ENCODE data around the gene APOBR.
"Not testable (repeated sequence)": the region's sequence is repeated elsewhere in the genome, so short reads cannot be mapped to it uniquely, and the experiment has no call there.

Gene APOBR

DNA sequence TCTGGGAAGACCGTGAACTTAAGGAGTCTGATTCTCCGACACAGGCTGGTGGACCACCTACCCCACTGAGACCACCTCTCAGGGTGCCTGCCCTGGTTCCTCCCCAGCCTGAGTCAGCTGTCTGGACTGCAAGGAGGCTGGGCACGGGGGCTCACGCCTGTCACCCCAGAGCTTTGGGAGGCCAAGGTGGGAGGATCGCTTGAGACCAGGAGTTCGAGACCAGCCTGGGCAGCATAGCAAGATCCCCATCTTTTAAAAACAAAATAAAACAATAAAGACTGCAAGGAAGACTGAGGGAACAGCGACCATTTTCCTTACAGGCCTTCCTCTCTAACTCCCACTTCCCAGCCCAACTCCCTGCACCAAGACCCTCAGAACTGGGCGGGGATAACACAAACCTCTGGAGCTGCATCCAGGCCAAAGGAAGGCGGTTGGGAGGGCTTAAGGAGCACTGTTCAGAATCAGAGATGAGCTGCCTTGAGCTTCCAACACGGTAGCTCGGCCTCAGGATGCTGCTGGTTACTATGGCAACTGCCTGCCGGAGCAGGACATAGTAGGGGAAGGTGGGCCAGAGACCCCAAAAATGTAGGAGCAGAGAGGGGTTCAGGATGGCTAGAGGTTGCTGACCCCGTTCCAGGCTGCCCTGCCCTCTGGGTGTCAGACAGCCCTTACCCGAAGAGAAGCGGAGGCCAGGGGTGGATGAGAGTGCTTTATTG is 4.4 kb downstream of the APOBR start:
- no peak for DNase-seq (ENCODE audit: low read depth in 2 of 2)

DNA sequence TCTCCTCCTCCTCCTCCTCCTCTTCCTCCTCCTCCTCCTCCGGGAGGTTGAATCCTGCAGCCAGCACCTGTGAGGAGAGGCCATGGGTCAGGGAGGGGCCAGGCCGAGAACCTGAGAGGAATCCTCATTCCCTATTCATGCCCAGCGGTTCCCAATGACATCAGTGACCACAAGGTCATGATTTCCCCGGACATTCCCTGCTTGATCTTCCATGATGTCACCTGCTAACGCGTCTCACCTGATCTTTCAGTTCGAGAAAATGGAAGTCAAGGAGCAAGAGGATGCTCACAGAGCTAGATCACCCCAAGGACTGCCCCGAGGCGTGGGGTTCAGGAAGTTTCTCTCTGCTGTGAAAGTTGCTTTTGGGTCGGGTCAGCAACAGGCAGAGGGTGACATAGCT is 5.4 kb downstream of the APOBR start:
- DNase-seq (ENCODE audit: low read depth in 2 of 2) = no peak

GRCh38 chr16:28500476-28501180 is 6.2 kb downstream of the APOBR start:
- DNase-seq (ENCODE audit: low read depth in 2 of 2) = not testable (repeated sequence)

DNA sequence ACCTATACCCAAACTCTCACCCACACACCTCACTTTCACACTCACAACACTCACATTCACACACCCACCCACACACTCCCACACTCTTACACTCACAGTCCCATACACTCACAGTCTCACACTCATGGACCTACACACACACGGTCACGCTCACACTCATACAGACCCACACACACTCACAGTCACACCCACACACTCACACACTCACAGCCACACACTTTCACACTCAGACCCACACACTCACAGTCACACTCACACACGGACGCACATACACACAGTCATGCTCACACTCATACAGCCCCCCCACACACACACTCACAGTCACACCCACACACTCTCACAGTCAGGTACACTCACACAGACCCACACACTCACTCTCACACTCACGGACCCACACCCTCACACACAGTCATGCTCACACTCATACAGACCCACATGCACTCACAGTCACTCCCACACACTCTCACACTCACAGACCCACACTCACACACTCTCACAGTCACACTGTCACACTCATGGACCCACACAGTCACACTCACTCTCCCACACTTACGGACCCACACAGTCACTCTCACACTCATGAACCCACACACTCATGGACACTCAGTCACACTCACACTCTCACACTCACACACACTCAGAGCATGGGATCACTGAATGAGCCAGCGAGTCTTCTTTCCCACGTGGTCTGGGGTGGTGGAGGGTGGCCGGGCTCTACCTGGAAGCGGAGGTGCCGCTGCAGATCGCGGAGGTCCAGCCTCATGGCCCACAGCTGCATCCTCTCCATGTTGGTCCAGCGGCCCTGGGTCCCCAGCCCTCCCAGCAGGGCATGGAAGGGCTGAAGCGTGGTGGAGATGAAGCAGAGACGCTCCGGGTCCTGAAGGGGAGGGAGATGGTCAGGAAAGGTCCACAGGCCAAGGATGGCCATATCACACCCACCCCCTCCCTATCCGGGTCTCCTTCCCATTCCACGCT is 7.1 kb downstream of the APOBR start:
- no peak for DNase-seq (ENCODE audit: low read depth in 2 of 2)

GRCh38 chr16:28502290-28502689 is 7.8 kb downstream of the APOBR start:
- DNase-seq (ENCODE audit: low read depth in 2 of 2) = no peak

DNA sequence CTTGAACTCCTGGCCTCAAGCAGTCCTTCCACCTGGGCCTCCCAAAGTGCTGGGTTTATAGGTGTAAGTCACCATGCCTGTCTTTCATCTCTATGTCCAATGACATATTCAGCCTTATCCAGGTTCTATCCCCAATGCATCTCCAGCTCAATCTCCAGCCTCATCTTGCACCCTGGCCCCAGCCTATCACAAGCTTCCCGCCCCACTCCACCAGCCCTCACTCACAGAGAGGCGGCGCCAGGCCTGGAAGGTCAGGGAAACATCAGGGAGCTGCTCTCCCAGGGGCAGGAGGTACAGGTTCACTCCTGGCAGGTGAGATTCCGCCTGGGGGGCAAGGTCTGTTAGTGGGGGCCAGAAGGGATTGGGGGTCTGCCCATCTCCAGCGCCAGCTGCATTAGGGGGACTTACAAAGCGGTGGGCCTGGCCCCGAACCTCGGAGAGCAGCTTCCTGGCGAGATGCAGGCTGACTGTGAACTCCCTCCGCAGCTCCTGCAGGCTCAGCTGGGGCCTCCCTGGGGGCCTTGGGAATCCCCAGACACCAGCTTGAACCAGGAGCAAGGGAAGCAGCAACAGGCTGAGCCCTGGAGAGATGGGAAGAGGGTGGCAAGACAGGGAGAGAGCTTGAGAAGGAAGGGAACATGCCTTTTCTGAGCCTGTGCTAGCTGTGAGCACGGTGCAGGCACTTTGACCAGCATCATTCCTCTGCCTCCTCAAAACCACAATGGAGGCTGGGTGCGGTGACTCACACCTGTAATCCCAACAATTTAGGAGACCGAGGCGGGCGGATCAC is 9.2 kb downstream of the APOBR start:
- no peak for DNase-seq (ENCODE audit: low read depth in 2 of 2)

GRCh38 chr16:28504707-28505404 is 10.4 kb downstream of the APOBR start:
- DNase-seq (ENCODE audit: low read depth in 2 of 2) = no peak

GRCh38 chr16:28505489-28506137 is 11.2 kb downstream of the APOBR start:
- DNase-seq (ENCODE audit: low read depth in 2 of 2) = no peak

DNA sequence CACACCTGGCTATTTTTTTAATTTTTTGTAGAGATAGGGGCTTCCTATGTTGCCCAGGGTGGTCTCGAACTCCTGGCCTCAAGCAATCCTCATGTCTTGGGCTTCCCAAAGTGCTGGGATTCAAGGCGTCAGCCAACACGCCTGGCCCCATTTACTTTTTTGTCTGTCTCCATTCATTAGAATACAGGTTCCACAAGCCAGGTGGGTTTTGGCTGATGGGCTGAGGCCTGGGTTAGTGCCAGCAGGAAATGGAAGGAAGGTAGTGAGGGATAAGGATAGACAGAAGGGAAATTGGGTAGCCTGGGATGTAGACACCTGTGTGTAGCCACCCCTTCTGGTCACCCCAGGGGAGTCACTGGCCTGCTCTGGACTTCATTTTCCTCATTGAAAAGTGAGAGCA is 16.6 kb downstream of the APOBR start:
- no peak for DNase-seq (ENCODE audit: low read depth in 2 of 2)

GRCh38 chr16:28511801-28512789 is 17.7 kb downstream of the APOBR start:
- no peak for DNase-seq (ENCODE audit: low read depth in 2 of 2)

- DNase-seq (ENCODE audit: low read depth in 2 of 2) = no peak
Observed at GRCh38 chr16:28513484-28514181, 19.2 kb downstream of the APOBR start.

GRCh38 chr16:28514246-28514645 is 19.8 kb downstream of the APOBR start:
- DNase-seq (ENCODE audit: low read depth in 2 of 2) = no peak

- no peak for DNase-seq (ENCODE audit: low read depth in 2 of 2)
Observed at GRCh38 chr16:28520672-28521071, 26.2 kb downstream of the APOBR start.

GRCh38 chr16:28521436-28521835 is 27.0 kb downstream of the APOBR start:
- DNase-seq (ENCODE audit: low read depth in 2 of 2) = no peak

DNA sequence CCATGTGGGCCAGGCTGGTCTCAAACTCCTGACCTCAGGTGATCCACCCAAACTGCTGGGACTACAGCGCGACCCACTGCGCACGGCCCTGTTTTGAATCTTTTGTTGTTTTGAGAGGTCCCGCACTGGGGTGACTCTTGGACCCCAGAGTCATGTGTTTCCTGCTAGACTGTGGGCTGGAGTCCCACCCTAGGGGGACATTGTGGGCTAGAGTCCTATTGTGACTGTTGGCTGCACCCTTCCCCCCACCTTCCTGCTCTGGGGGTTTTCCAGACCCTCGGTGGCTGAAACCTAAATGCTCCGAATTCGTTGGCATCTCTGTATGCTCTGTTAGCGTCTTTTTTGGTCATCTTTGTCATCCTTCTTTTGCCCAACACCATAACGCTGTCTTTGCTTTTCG is 28.3 kb downstream of the APOBR start:
- DNase-seq (ENCODE audit: low read depth in 2 of 2) = no peak

GRCh38 chr16:28524681-28525171 is 30.3 kb downstream of the APOBR start:
- DNase-seq (ENCODE audit: low read depth in 2 of 2) = no peak

GRCh38 chr16:28526201-28527099 is 32.0 kb downstream of the APOBR start:
- DNase-seq (ENCODE audit: low read depth in 2 of 2) = no peak
